HCT116 (cell line): ENCODE measurements around the gene ATG14. TPM values are rescaled to one million over a fixed set of nuclear protein-coding genes. Genes with fewer than 3 reads are reported as not detected.

Source experiments
- ATAC-seq: fragments of 200-7000 bp; cut with Tn5 transposase; 2 replicates; pipeline ENCODE4 v1.9.1; 2020; ENCODE audit warnings: mild to moderate bottlenecking, moderate library complexity
- BruUV-seq: library from RNA; stranded (reverse); fragments of 400-500 nt; replicated peaks from 2 replicates; lab custom pipeline; 2021; lab: Mats Ljungman, UMichigan
- CTCF ChIA-PET: fragments of 300-600 bp; sonication (Branson Sonifier 250); formaldehyde crosslinking; loops from one replicate; lab custom pipeline; 2021; ENCODE audit warnings: antibody characterized with exemption; lab: Charles Lee
- POLR2A ChIA-PET: fragments of 300-600, 350-600 bp; sonication (Branson Sonifier 250); formaldehyde crosslinking; loops from one replicate; lab custom pipeline; 2021; ENCODE audit warnings: antibody characterized with exemption; lab: Charles Lee
- RAD21 ChIA-PET, 2 experiments: fragments of 300-600 bp; sonication (Branson Sonifier 250); formaldehyde crosslinking; loops; one replicate each; lab custom pipeline; 2023; ENCODE audit warnings: low total read pairs in 2 of 2; ENCODE audit not compliant: uncharacterized antibody in 2 of 2, unreplicated experiment in 2 of 2, low non-redundant PET in 1 of 2; lab: Charles Lee
- DNase-seq: peaks from one replicate; pipeline ENCODE4 v3.0.0-alpha.2; 2010; ENCODE audit warnings: low read depth, low spot score
- H2AFZ ChIP-seq: fragments of 200-600 bp; shearing (Covaris generic), sonication (generic); 2 replicates; pipeline ENCODE4 v1.6.1; 2017; ENCODE audit warnings: low read depth, mixed run types, mixed read lengths, antibody characterized with exemption, low read length; ENCODE audit not compliant: poor library complexity, severe bottlenecking
- H3K27ac ChIP-seq: 2 replicates; pipeline ENCODE4 v1.5.1; 2012; ENCODE audit warnings: low read depth, low read length
- H3K27me3 ChIP-seq: fragments of 200-600 bp; sonication (generic); 2 replicates; pipeline ENCODE4 v1.6.1; 2016; ENCODE audit warnings: mixed run types, low read length, mixed read lengths; ENCODE audit not compliant: insufficient read depth
- H3K36me3 ChIP-seq, 2 experiments: fragments of 200-500 bp in 1 of 2; fragments of 200-600 bp in 1 of 2; sonication (Bioruptor generic) in 1 of 2; sonication (generic) in 1 of 2; 2 replicates each; pipeline versions ENCODE4 v1.5.1 to v1.6.1; 2014 to 2016; ENCODE audit warnings: low read length in 2 of 2, inconsistent platforms in 1 of 2, mixed read lengths in 1 of 2, mixed run types in 1 of 2; ENCODE audit not compliant: insufficient read depth in 2 of 2, control insufficient read depth in 1 of 2
- H3K4me1 ChIP-seq, 2 experiments: fragments of 200-600 bp in 1 of 2; sonication (generic) in 1 of 2; 2 replicates each; pipeline versions ENCODE4 v1.5.1 to v1.6.1; 2012 to 2017; ENCODE audit warnings: low read length in 2 of 2, inconsistent platforms in 1 of 2, mild to moderate bottlenecking in 1 of 2, mixed read lengths in 1 of 2, mixed run types in 1 of 2, moderate library complexity in 1 of 2; ENCODE audit not compliant: insufficient read depth in 2 of 2, control insufficient read depth in 1 of 2
- H3K4me2 ChIP-seq: fragments of 200-600 bp; sonication (generic); 2 replicates; pipeline ENCODE4 v1.6.1; 2017; ENCODE audit warnings: mixed run types, low read length, mixed read lengths
- H3K4me3 ChIP-seq, 2 experiments: fragments of 200-600 bp in 1 of 2; sonication (generic) in 1 of 2; replicated peaks in 1 of 2; 2 replicates each; pipeline ENCODE4 v1.5.1; 2011 to 2016; ENCODE audit warnings: low read length in 2 of 2, control low read depth in 1 of 2, low read depth in 1 of 2, mild to moderate bottlenecking in 1 of 2, mixed read lengths in 1 of 2, mixed run types in 1 of 2
- H3K79me2 ChIP-seq: fragments of 200-600 bp; sonication (generic); 2 replicates; pipeline ENCODE4 v1.6.1; 2017; ENCODE audit warnings: mild to moderate bottlenecking, mixed run types, low read length, moderate library complexity, mixed read lengths; ENCODE audit not compliant: insufficient read depth
- H3K9ac ChIP-seq: fragments of 200-600 bp; sonication (generic); 2 replicates; pipeline ENCODE4 v1.6.1; 2016; ENCODE audit warnings: low read length, mixed read lengths
- H3K9me2 ChIP-seq: fragments of 200-600 bp; sonication (generic), shearing (Covaris generic); 2 replicates; pipeline ENCODE4 v1.6.1; 2017; ENCODE audit warnings: mixed run types, mild to moderate bottlenecking, moderate library complexity; ENCODE audit not compliant: insufficient read depth
- H3K9me3 ChIP-seq, 2 experiments: fragments of 200-500 bp in 1 of 2; fragments of 200-600 bp in 1 of 2; sonication (Bioruptor generic) in 1 of 2; sonication (generic) in 1 of 2; 2 replicates each; pipeline ENCODE4 v1.6.1; 2014 to 2017; ENCODE audit warnings: low read length in 2 of 2, mixed read lengths in 2 of 2, inconsistent platforms in 1 of 2, low read depth in 1 of 2, mild to moderate bottlenecking in 1 of 2, mixed run types in 1 of 2, moderate library complexity in 1 of 2; ENCODE audit not compliant: control insufficient read depth in 1 of 2, insufficient read depth in 1 of 2
- H4K20me1 ChIP-seq: fragments of 200-600 bp; sonication (generic), shearing (Covaris generic); 2 replicates; pipeline ENCODE4 v1.6.1; 2017; ENCODE audit warnings: mixed run types, mild to moderate bottlenecking, moderate library complexity; ENCODE audit not compliant: insufficient read depth
- CBX3 ChIP-seq: IDR thresholded peaks from 2 replicates; pipeline ENCODE4 v1.6.1; 2012; ENCODE audit warnings: low read depth
- CEBPB ChIP-seq: IDR thresholded peaks from 2 replicates; pipeline ENCODE4 v1.6.1; 2012; ENCODE audit warnings: low read depth
- CTCF ChIP-seq, 3 experiments: fragments of 200-600 bp in 1 of 3; sonication (generic) in 1 of 3; IDR thresholded peaks in 2 of 3; conservative IDR thresholded peaks in 1 of 3; 2 replicates each; pipeline ENCODE4 v1.5.1; 2012 to 2017; ENCODE audit warnings: low read depth in 2 of 3, low read length in 2 of 3, antibody characterized with exemption in 1 of 3, borderline replicate concordance in 1 of 3, control low read depth in 1 of 3, mild to moderate bottlenecking in 1 of 3, mixed read lengths in 1 of 3, mixed run types in 1 of 3, moderate library complexity in 1 of 3; ENCODE audit not compliant: insufficient read depth in 1 of 3
- ELF1 ChIP-seq: IDR thresholded peaks from 2 replicates; pipeline ENCODE4 v1.6.1; 2012; ENCODE audit warnings: low read depth, borderline replicate concordance
- EZH2 ChIP-seq: fragments of 200-600 bp; sonication (generic); IDR thresholded peaks from 2 replicates; pipeline ENCODE4 v1.6.1; 2017; ENCODE audit warnings: antibody characterized with exemption, mixed run types
- EZH2phosphoT487 ChIP-seq: fragments of 200-600 bp; IDR thresholded peaks from 2 replicates; pipeline ENCODE4 v1.6.1; 2018; ENCODE audit warnings: antibody characterized with exemption, borderline replicate concordance
- JUND ChIP-seq: IDR thresholded peaks from 2 replicates; pipeline ENCODE4 v1.6.1; 2012
- MAX ChIP-seq: IDR thresholded peaks from 2 replicates; pipeline ENCODE4 v1.6.1; 2012
- POLR2A ChIP-seq: IDR thresholded peaks from 2 replicates; pipeline ENCODE4 v1.7.0; 2011; ENCODE audit warnings: borderline replicate concordance; ENCODE audit not compliant: insufficient read depth, insufficient read length; ENCODE audit errors: extremely low read depth
- RAD21 ChIP-seq: IDR thresholded peaks from 2 replicates; pipeline ENCODE4 v1.6.1; 2012; ENCODE audit warnings: low read depth, mild to moderate bottlenecking
- SIN3A ChIP-seq: IDR thresholded peaks from 2 replicates; pipeline ENCODE4 v1.6.1; 2012; ENCODE audit warnings: low read depth
- SRF ChIP-seq: IDR thresholded peaks from 2 replicates; pipeline ENCODE4 v1.6.1; 2012; ENCODE audit warnings: low read depth
- YY1 ChIP-seq: IDR thresholded peaks from 2 replicates; pipeline ENCODE4 v1.6.1; 2011; ENCODE audit warnings: low read length, low read depth, moderate library complexity, mild to moderate bottlenecking; ENCODE audit not compliant: insufficient replicate concordance; ENCODE audit errors: extremely low read depth
- ZBTB33 ChIP-seq: IDR thresholded peaks from 2 replicates; pipeline ENCODE4 v1.6.1; 2011; ENCODE audit warnings: mild to moderate bottlenecking, low read length, moderate library complexity; ENCODE audit not compliant: insufficient replicate concordance; ENCODE audit errors: extremely low read depth
- ZFX ChIP-seq: fragments of 450-650 bp; IDR thresholded peaks from 2 replicates; pipeline ENCODE4 v1.6.1; 2017
- ZNF274 ChIP-seq: fragments of 200-500 bp; sonication (Bioruptor generic); IDR thresholded peaks from 2 replicates; pipeline ENCODE4 v1.6.1; 2014; ENCODE audit warnings: mild to moderate bottlenecking, low read depth, low read length, inconsistent platforms
- intact Hi-C: fragments of 100-400 bp; cut with micrococcal nuclease; formaldehyde crosslinking; loops from 2 replicates; pipeline ENCODE4 v1.10.0; 2022
- total RNA-seq: library from RNA; stranded (reverse); gene quantifications from one replicate; pipeline ENCODE4 v1.2.1, GENCODE V29; 2021; ENCODE audit not compliant: unreplicated experiment

Gene ATG14
- total RNA-seq, 1 experiment from 2014 or later = 9.9 TPM

GRCh38 chr14:55361190-55361589, 50.4 kb downstream of the ATG14 start:
- DNase-seq (no peak), ATAC-seq (no peak)
- RAD21 ChIA-PET = no interaction called here
- BruUV-seq = no TSS peak
- H3K36me3 ChIP-seq = peaks cover 0 to 4% of the 10 kb centered on the region in 2 experiments; a peak in 2 of 4 replicates
- CTCF ChIA-PET = no interaction called here
- H3K4me2 ChIP-seq = no peak overlapping the region
- POLR2A ChIA-PET = no interaction called here
- H3K9ac ChIP-seq = no peak overlapping the region
- H3K9me3 ChIP-seq = no peaks in the 10 kb centered on the region
- no peaks in the 10 kb centered on the region for H4K20me1 ChIP-seq
- intact Hi-C loops = no loop called here
- no peak overlapping the region for H2AFZ ChIP-seq
- no peak overlapping the region for H3K27ac ChIP-seq
- H3K27me3 ChIP-seq = no peaks in the 10 kb centered on the region
- TF ChIP-seq RAD21 (no peak), CTCF (IDR thresholded peaks at IDR 0.05 in 2 of 3, conservative IDR thresholded peaks at IDR 0.05 in 1 of 3; ENCODE audit: borderline replicate concordance in 1 of 3, insufficient read depth in 1 of 3, low read depth in 2 of 3, low read length in 2 of 3) (no peak), YY1 (no peak), CEBPB (no peak), ELF1 (no peak), ZNF274 (no peak), ZFX (no peak), EZH2phosphoT487 (no peak), SRF (no peak), POLR2A (no peak), EZH2 (no peak), JUND (no peak), ZBTB33 (no peak), CBX3 (no peak), MAX (no peak), SIN3A (no peak)
- H3K4me3 ChIP-seq = no peak overlapping the region
- no peaks in the 10 kb centered on the region for H3K79me2 ChIP-seq
- no peaks in the 10 kb centered on the region for H3K9me2 ChIP-seq
- no peaks in the 10 kb centered on the region for H3K4me1 ChIP-seq
